ENCODE measurements around the gene AAK1. TPM values are rescaled to one million over a fixed set of nuclear protein-coding genes. Genes with fewer than 3 reads are reported as not detected.

The AAK1 gene
- total and polyA plus RNA-seq, 10 of the 15 experiments (the other 5 are each of a cell fraction or from before 2014, with no cell fraction given) = 2.9 to 41.4 (median 17.5) TPM

DNA sequence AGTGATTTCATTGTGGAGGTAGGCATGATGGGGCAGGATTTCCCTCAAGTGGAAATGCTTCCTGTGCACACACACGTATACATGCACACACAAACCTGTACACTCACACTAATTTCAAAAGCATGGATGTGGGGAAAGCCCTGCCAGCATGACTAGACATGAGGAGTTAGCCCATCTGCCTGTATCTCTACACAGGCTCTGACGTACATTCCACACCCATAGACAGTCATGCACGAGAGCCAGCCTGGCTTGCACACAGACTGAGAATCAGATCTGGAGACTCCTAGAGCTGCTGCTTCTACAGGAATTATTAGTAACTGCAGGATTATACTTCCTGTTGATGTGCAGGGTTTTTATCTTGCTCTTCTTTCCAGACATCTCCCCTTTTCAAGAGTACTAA, 179.0 kb downstream of the AAK1 start (continued):
- TF ChIP-seq, protein P1, sequence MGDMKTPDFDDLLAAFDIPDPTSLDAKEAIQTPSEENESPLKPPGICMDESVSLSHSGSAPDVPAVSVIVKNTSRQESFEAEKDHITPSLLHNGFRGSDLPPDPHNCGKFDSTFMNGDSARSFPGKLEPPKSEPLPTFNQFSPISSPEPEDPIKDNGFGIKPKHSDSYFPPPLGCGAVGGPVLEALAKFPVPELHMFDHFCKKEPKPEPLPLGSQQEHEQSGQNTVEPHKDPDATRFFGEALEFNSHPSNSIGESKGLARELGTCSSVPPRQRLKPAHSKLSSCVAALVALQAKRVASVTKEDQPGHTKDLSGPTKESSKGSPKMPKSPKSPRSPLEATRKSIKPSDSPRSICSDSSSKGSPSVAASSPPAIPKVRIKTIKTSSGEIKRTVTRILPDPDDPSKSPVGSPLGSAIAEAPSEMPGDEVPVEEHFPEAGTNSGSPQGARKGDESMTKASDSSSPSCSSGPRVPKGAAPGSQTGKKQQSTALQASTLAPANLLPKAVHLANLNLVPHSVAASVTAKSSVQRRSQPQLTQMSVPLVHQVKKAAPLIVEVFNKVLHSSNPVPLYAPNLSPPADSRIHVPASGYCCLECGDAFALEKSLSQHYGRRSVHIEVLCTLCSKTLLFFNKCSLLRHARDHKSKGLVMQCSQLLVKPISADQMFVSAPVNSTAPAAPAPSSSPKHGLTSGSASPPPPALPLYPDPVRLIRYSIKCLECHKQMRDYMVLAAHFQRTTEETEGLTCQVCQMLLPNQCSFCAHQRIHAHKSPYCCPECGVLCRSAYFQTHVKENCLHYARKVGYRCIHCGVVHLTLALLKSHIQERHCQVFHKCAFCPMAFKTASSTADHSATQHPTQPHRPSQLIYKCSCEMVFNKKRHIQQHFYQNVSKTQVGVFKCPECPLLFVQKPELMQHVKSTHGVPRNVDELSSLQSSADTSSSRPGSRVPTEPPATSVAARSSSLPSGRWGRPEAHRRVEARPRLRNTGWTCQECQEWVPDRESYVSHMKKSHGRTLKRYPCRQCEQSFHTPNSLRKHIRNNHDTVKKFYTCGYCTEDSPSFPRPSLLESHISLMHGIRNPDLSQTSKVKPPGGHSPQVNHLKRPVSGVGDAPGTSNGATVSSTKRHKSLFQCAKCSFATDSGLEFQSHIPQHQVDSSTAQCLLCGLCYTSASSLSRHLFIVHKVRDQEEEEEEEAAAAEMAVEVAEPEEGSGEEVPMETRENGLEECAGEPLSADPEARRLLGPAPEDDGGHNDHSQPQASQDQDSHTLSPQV (IDR thresholded peaks at IDR 0.05) = no peak
- TF ChIP-seq RAD21 (IDR thresholded peaks at IDR 0.05; ENCODE audit: insufficient read depth, low read depth, low read length) = no peak

DNA sequence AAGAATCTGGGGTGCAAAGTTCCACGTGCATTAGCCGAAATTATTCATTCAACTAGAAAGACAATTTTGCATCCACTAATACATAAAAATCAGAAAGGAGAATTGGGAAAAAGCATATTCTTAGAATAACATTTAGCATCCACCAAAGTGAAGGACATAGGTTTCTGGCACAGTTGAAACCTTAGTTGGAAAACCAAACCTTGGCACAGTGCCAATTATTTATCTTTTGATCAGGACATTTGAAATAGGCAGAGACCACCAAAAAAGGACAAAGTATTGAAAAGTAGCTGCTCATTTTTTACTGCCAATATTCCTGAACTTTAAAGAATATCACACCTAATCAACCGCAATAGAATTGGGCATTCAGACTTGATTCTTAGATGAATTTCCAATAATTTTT, 180.8 kb downstream of the AAK1 start:
- BruUV-seq (replicated peaks) = no TSS peak
- TF ChIP-seq, protein P2, sequence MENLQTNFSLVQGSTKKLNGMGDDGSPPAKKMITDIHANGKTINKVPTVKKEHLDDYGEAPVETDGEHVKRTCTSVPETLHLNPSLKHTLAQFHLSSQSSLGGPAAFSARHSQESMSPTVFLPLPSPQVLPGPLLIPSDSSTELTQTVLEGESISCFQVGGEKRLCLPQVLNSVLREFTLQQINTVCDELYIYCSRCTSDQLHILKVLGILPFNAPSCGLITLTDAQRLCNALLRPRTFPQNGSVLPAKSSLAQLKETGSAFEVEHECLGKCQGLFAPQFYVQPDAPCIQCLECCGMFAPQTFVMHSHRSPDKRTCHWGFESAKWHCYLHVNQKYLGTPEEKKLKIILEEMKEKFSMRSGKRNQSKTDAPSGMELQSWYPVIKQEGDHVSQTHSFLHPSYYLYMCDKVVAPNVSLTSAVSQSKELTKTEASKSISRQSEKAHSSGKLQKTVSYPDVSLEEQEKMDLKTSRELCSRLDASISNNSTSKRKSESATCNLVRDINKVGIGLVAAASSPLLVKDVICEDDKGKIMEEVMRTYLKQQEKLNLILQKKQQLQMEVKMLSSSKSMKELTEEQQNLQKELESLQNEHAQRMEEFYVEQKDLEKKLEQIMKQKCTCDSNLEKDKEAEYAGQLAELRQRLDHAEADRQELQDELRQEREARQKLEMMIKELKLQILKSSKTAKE (IDR thresholded peaks at IDR 0.05; ENCODE audit: low read depth, poor library complexity, severe bottlenecking) = peak; percentile 56
- TF ChIP-seq, protein P3, sequence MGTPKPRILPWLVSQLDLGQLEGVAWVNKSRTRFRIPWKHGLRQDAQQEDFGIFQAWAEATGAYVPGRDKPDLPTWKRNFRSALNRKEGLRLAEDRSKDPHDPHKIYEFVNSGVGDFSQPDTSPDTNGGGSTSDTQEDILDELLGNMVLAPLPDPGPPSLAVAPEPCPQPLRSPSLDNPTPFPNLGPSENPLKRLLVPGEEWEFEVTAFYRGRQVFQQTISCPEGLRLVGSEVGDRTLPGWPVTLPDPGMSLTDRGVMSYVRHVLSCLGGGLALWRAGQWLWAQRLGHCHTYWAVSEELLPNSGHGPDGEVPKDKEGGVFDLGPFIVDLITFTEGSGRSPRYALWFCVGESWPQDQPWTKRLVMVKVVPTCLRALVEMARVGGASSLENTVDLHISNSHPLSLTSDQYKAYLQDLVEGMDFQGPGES (IDR thresholded peaks at IDR 0.05) = no peak
- TF ChIP-seq SMAD1 (IDR thresholded peaks at IDR 0.05; ENCODE audit: low read depth, partially characterized antibody) = peak; percentile 86
- no peaks in the 10 kb centered on the region for H3K27me3 ChIP-seq (replicated peaks in 1 of 2; ENCODE audit: control insufficient read depth in 2 of 2, insufficient read depth in 2 of 2, low read length in 1 of 2)
- SMC1A ChIA-PET (ENCODE audit: uncharacterized antibody, unreplicated experiment) = interaction anchor here (0.9 to 1.6 kb wide), 4 partner anchors 12 to 102 kb away, joined by 3 to 7 read pairs (median 4); no protein-coding TSS in a partner anchor
- RAD21 ChIA-PET (ENCODE audit: unreplicated experiment) = no interaction called here
- H3K4me1 ChIP-seq (ENCODE audit: control insufficient read depth, insufficient read depth, low read length) = no peaks in the 10 kb centered on the region
- FAIRE-seq (no peak), DNase-seq (ENCODE audit: low read depth, low spot score) (no peak), ATAC-seq (no peak)
- H3K9me3 ChIP-seq (replicated peaks; ENCODE audit: control insufficient read depth, insufficient read depth, low read length) = no peaks in the 10 kb centered on the region
- 100% methylated on average over 3 of the region's 3 CpGs for WGBS (ENCODE audit: insufficient coverage, insufficient replicate concordance, low lambda C conversion rate, missing lambda C conversion rate)
- intact Hi-C loops (cut with micrococcal nuclease; ENCODE audit: unreplicated experiment) (no loop called here), in situ Hi-C loops (cut with MboI) (no loop called here)
- H3K4me3 ChIP-seq = no peak overlapping the region
- H3K36me3 ChIP-seq (ENCODE audit: control insufficient read depth in 2 of 2, insufficient read depth in 2 of 2, low read length in 1 of 2) = no peaks in the 10 kb centered on the region; a peak in 1 of 4 replicates
- H3K9ac ChIP-seq (ENCODE audit: control insufficient read depth, insufficient read depth, low read length) = no peak overlapping the region
- H3K4me2 ChIP-seq (ENCODE audit: control insufficient read depth, insufficient read depth) = no peak overlapping the region
- CTCF ChIA-PET = interaction anchor here (0.6 to 1.4 kb wide), 5 partner anchors 16 to 262 kb away, joined by 3 read pairs; no protein-coding TSS in a partner anchor
- POLR2A ChIA-PET = no interaction called here
- H2AFZ ChIP-seq (ENCODE audit: control insufficient read depth, low read depth, low read length) = no peak overlapping the region
- H3K79me2 ChIP-seq (ENCODE audit: control insufficient read depth, insufficient read depth, low read length) = no peaks in the 10 kb centered on the region
- no peaks in the 10 kb centered on the region for H4K20me1 ChIP-seq (ENCODE audit: control insufficient read depth, insufficient read depth)
- H3K27ac ChIP-seq (ENCODE audit: control insufficient read depth, insufficient read depth) = no peak overlapping the region

Measured in GM12878 (cell line).